ENCODE data around the gene SPATA31C2. TPM values are rescaled to one million over a fixed set of nuclear protein-coding genes. Genes with fewer than 3 reads are reported as not detected.

Gene SPATA31C2
- total and polyA plus RNA-seq, 2 of the 4 experiments (the other 2 are of a cell fraction), result 0.02 TPM; not detected in 1

- ChIA-PET POLR2A (ENCODE audit: unreplicated experiment) (no interaction called here), CTCF (interaction anchor here (0.6 kb wide), 1 partner anchor 805 kb away, joined by 4 read pairs; no protein-coding TSS in a partner anchor)
- Histone ChIP-seq H3K23ac (ENCODE audit: low read depth, low read length) (no peak overlapping the region), H3K4me1 (ENCODE audit: control insufficient read depth, insufficient read depth, low read length) (no peaks in the 10 kb centered on the region), H4K8ac (ENCODE audit: low read depth in 2 of 2, low read length in 2 of 2) (no peak overlapping the region), H3K79me1 (ENCODE audit: low read depth in 1 of 2, low read length in 2 of 2) (no peaks in the 10 kb centered on the region), H4K91ac (ENCODE audit: insufficient read depth, low read depth, low read length) (no peak overlapping the region), H3K27ac (ENCODE audit: insufficient read depth, low read length) (no peak overlapping the region), H3K18ac (ENCODE audit: low read depth, low read length) (no peak overlapping the region), H3K14ac (replicated peaks; ENCODE audit: low read depth, low read length) (no peak overlapping the region), H2BK5ac (ENCODE audit: low read depth, low read length, poor library complexity, severe bottlenecking) (no peak overlapping the region), H2AK5ac (ENCODE audit: low read depth, low read length) (no peak overlapping the region), H2BK15ac (ENCODE audit: low read depth, low read length) (no peak overlapping the region), H3K27me3 (ENCODE audit: control insufficient read depth, insufficient read depth, low read length) (peaks cover 7% of the 10 kb centered on the region; the same call in 1 of the 2 replicates), H3K9me1 (ENCODE audit: insufficient read depth, low read length) (no peaks in the 10 kb centered on the region), H2AFZ (replicated peaks; ENCODE audit: low read length, poor library complexity) (no peak overlapping the region), H2AK9ac (replicated peaks; ENCODE audit: low read depth, low read length, poor library complexity) (no peak overlapping the region), H2BK120ac (ENCODE audit: low read depth, low read length) (no peak overlapping the region), H2BK20ac (ENCODE audit: low read depth, low read length) (no peak overlapping the region), H3K9ac (ENCODE audit: low read depth, low read length) (no peak overlapping the region), H3K4me2 (ENCODE audit: low read depth, low read length) (no peak overlapping the region), H4K20me1 (ENCODE audit: insufficient read depth, low read length) (no peaks in the 10 kb centered on the region), H3K4me3 (ENCODE audit: insufficient read depth, low read depth, low read length) (no peak overlapping the region), H3K56ac (ENCODE audit: extremely low read depth, insufficient read depth, low read length) (no peak overlapping the region), H4K5ac (ENCODE audit: low read depth, low read length) (no peak overlapping the region), H3K9me3 (ENCODE audit: control insufficient read depth, insufficient read depth, low read length) (no peaks in the 10 kb centered on the region), H3K36me3 (ENCODE audit: control insufficient read depth, insufficient read depth, low read length) (no peaks in the 10 kb centered on the region), H3K4ac (ENCODE audit: low read depth, low read length) (no peak overlapping the region)
- dilution Hi-C loops (cut with HindIII; ENCODE audit: low sequenced_read_pairs, unreplicated experiment), result no loop called here
- WGBS, 2 experiments (ENCODE audit: extremely low coverage in 2 of 2, insufficient read length in 1 of 2), result 72% methylated on average over 5 of the region's 6 CpGs; no CpG with 5 or more reads in 1 of the 2 experiments
- DNase-seq, result no peak
- ATAC-seq (ENCODE audit: low read depth), result no peak
- TF ChIP-seq, protein P1, sequence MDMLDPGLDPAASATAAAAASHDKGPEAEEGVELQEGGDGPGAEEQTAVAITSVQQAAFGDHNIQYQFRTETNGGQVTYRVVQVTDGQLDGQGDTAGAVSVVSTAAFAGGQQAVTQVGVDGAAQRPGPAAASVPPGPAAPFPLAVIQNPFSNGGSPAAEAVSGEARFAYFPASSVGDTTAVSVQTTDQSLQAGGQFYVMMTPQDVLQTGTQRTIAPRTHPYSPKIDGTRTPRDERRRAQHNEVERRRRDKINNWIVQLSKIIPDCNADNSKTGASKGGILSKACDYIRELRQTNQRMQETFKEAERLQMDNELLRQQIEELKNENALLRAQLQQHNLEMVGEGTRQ (IDR thresholded peaks at IDR 0.05; ENCODE audit: low read depth, low read length), result no peak
- TF ChIP-seq POLR2A (IDR thresholded peaks at IDR 0.05; ENCODE audit: low read depth, low read length) (no peak), CTCF (conservative IDR thresholded peaks at IDR 0.05; ENCODE audit: low read depth, low read length) (no peak), MXI1 (IDR thresholded peaks at IDR 0.05; ENCODE audit: borderline replicate concordance, low read depth, low read length) (no peak), CHD1 (IDR thresholded peaks at IDR 0.05; ENCODE audit: low read depth, low read length) (no peak), NFE2L2 (IDR thresholded peaks at IDR 0.05; ENCODE audit: low read depth, low read length) (no peak), RAD21 (IDR thresholded peaks at IDR 0.05; ENCODE audit: low read length) (no peak), SMC3 (IDR thresholded peaks at IDR 0.05; ENCODE audit: low read depth, low read length) (no peak), BHLHE40 (IDR thresholded peaks at IDR 0.05; ENCODE audit: low read depth, low read length) (no peak), RFX5 (IDR thresholded peaks at IDR 0.05; ENCODE audit: low read depth, low read length) (no peak), RCOR1 (IDR thresholded peaks at IDR 0.05; ENCODE audit: insufficient replicate concordance, low read length) (no peak), CEBPB (IDR thresholded peaks at IDR 0.05; ENCODE audit: low read depth, low read length) (no peak)
- intact Hi-C loops (cut with micrococcal nuclease), result no loop called here
- no TSS peak for BruUV-seq (replicated peaks)
- in situ Hi-C loops (cut with MboI; ENCODE audit: low sequenced_read_pairs), result loop anchor here (10.0 kb wide), 2 partner anchors 186 to 396 kb away; no protein-coding TSS in a partner anchor
These were observed 40.4 kb upstream of the SPATA31C2 start for GRCh38 chr9:88178641-88179040.
